Smooth muscle cell (in vitro differentiated cells): Measurements from ENCODE around the gene PTPRK. TPM values are rescaled to one million over a fixed set of nuclear protein-coding genes. Genes with fewer than 3 reads are reported as not detected.

Experiments used
- DNase-seq: peaks from one replicate; lab custom pipeline; 2025; ENCODE audit not compliant: unreplicated experiment; lab: John Stamatoyannopoulos, UW
- H2AFZ ChIP-seq: fragments of 200-600 bp; sonication (generic); 2 replicates; pipeline ENCODE4 v1.6.0; 2016; ENCODE audit warnings: antibody characterized with exemption, low read depth, mild to moderate bottlenecking
- H3F3A ChIP-seq: fragments of 200-600 bp; sonication (generic); 2 replicates; pipeline ENCODE4 v1.6.0; 2017; ENCODE audit warnings: antibody characterized with exemption, low read depth
- H3K27ac ChIP-seq: fragments of 200-600 bp; sonication (generic); 2 replicates; pipeline ENCODE4 v1.5.1; 2016; ENCODE audit warnings: low read depth, mild to moderate bottlenecking
- H3K27me3 ChIP-seq: fragments of 200-600 bp; sonication (generic); 2 replicates; pipeline ENCODE4 v1.6.1; 2016; ENCODE audit warnings: low read depth, mild to moderate bottlenecking
- H3K36me3 ChIP-seq: fragments of 200-600 bp; sonication (generic); 2 replicates; pipeline ENCODE4 v1.5.1; 2016; ENCODE audit warnings: low read depth
- H3K4me1 ChIP-seq: fragments of 200-600 bp; sonication (generic); 2 replicates; pipeline ENCODE4 v1.5.1; 2016; ENCODE audit warnings: low read depth
- H3K4me2 ChIP-seq: fragments of 200-600 bp; sonication (generic); 2 replicates; pipeline ENCODE4 v1.6.0; 2016; ENCODE audit warnings: mild to moderate bottlenecking
- H3K4me3 ChIP-seq: fragments of 200-600 bp; sonication (generic); 2 replicates; pipeline ENCODE4 v1.5.1; 2016; ENCODE audit warnings: mild to moderate bottlenecking
- H3K79me2 ChIP-seq: fragments of 200-600 bp; sonication (generic); 2 replicates; pipeline ENCODE4 v1.6.0; 2016; ENCODE audit warnings: low read depth, mild to moderate bottlenecking
- H3K9ac ChIP-seq: fragments of 200-600 bp; sonication (generic); 2 replicates; pipeline ENCODE4 v1.6.0; 2016; ENCODE audit warnings: low read depth
- H3K9me3 ChIP-seq: fragments of 200-600 bp; sonication (generic); replicated peaks from 2 replicates; pipeline ENCODE4 v1.5.1; 2016; ENCODE audit warnings: low read depth
- H4K20me1 ChIP-seq: fragments of 200-600 bp; sonication (generic); 2 replicates; pipeline ENCODE4 v1.6.0; 2016; ENCODE audit warnings: low read depth
- WGBS: methylation state at CpG from one replicate; pipeline ENCODE4 v1.1.7; 2016; ENCODE audit warnings: low lambda C conversion rate; 5-methylcytosine and 5-hydroxymethylcytosine counted together
- polyA plus RNA-seq: library from polyadenylated mRNA; unstranded; fragments of >200 nt; fragmentation: Nextera tagmentation; extraction: Ambion mirVana; gene quantifications from 2 replicates; pipeline ENCODE4 v1.2.1, GENCODE V29; 2016
- total RNA-seq: library from RNA; depleted of rRNA; stranded (reverse); fragments of >200 nt; gene quantifications from 2 replicates; pipeline ENCODE4 v1.2.3, GENCODE V29; 2014
- TF ChIP-seq, protein P1 (sequence below): fragments of 200-600 bp; sonication (generic); IDR thresholded peaks from 2 replicates; pipeline ENCODE4 v1.5.1; 2017; ENCODE audit warnings: borderline replicate concordance, mild to moderate bottlenecking, antibody characterized with exemption; ENCODE audit not compliant: insufficient read depth, poor library complexity, severe bottlenecking

Gene PTPRK
- total and polyA plus RNA-seq, 2 experiments from 2014 or later, result 21.7 to 50.4 TPM

DNA sequence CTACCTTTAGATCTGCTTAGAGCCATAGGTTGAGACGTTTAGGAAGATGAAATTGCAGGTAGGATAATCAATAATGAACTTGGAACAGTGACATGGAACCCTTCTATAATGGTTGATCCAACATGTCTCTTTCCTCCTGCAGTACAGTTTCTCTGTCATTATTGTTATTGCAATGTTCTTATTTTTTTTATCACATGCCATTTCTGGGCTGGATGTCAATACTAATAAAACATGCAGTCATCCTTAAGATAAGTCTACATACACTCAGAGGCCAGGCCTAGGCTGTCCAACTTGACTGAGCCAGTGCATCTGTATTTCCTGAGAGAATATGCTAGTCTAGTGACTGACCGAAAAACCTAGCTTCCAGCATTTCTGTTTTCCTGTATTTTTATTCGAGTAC, 544.3 kb downstream of the PTPRK start:
- H4K20me1 ChIP-seq, result no peaks in the 10 kb centered on the region
- no peak overlapping the region for H3K4me2 ChIP-seq
- no peaks in the 10 kb centered on the region for H3F3A ChIP-seq
- H3K79me2 ChIP-seq, result no peaks in the 10 kb centered on the region
- H3K4me1 ChIP-seq, result no peaks in the 10 kb centered on the region
- H3K4me3 ChIP-seq, result no peak overlapping the region
- H3K36me3 ChIP-seq, result peaks cover 8% of the 10 kb centered on the region
- H3K27me3 ChIP-seq, result no peaks in the 10 kb centered on the region
- no peak overlapping the region for H3K27ac ChIP-seq
- H3K9me3 ChIP-seq, result no peaks in the 10 kb centered on the region
- TF ChIP-seq, protein P1, sequence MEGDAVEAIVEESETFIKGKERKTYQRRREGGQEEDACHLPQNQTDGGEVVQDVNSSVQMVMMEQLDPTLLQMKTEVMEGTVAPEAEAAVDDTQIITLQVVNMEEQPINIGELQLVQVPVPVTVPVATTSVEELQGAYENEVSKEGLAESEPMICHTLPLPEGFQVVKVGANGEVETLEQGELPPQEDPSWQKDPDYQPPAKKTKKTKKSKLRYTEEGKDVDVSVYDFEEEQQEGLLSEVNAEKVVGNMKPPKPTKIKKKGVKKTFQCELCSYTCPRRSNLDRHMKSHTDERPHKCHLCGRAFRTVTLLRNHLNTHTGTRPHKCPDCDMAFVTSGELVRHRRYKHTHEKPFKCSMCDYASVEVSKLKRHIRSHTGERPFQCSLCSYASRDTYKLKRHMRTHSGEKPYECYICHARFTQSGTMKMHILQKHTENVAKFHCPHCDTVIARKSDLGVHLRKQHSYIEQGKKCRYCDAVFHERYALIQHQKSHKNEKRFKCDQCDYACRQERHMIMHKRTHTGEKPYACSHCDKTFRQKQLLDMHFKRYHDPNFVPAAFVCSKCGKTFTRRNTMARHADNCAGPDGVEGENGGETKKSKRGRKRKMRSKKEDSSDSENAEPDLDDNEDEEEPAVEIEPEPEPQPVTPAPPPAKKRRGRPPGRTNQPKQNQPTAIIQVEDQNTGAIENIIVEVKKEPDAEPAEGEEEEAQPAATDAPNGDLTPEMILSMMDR, result no peak
- H3K9ac ChIP-seq, result no peak overlapping the region
- no peak for DNase-seq
- 90% methylated on average over 3 of the region's 3 CpGs for WGBS
- H2AFZ ChIP-seq, result no peak overlapping the region

DNA sequence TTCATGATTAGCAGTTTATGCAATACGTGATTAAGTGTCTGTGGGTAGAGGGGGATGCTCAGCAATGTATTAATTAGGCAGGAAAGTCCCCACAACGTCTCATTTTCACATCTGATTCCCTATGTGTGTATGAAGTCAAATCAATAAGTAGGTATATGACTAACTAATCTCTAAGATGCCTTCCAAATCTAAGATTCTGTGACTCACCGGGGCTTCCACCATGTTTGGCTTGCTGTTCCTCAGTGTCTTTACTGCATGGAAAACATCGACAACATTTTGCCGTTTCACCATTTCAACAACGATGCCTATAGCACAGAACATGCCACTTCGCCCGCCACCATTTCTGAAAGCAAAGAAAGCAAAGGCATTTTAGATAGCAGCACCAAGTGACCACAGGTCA, 547.6 kb downstream of the PTPRK start:
- TF ChIP-seq, protein P1, result no peak
- H3K27ac ChIP-seq, result no peak overlapping the region

GRCh38 chr6:127971945-127972391, 548.4 kb downstream of the PTPRK start:
- Histone ChIP-seq H3K9me3 (no peaks in the 10 kb centered on the region), H2AFZ (no peak overlapping the region), H3K4me1 (no peaks in the 10 kb centered on the region)

More for the DNA sequence above, 547.6 kb downstream of the PTPRK start:
- no peaks in the 10 kb centered on the region for H3K9me3 ChIP-seq
- peaks cover 15% of the 10 kb centered on the region for H3K36me3 ChIP-seq
- WGBS, result 97% methylated on average over 8 of the region's 8 CpGs
- no peaks in the 10 kb centered on the region for H3K4me1 ChIP-seq
- no peaks in the 10 kb centered on the region for H3K27me3 ChIP-seq
- DNase-seq, result no peak
- H2AFZ ChIP-seq, result no peak overlapping the region
- no peaks in the 10 kb centered on the region for H3K79me2 ChIP-seq
- no peaks in the 10 kb centered on the region for H3F3A ChIP-seq
- H3K4me2 ChIP-seq, result no peak overlapping the region
- no peaks in the 10 kb centered on the region for H4K20me1 ChIP-seq
- no peak overlapping the region for H3K4me3 ChIP-seq
- H3K9ac ChIP-seq, result no peak overlapping the region

DNA sequence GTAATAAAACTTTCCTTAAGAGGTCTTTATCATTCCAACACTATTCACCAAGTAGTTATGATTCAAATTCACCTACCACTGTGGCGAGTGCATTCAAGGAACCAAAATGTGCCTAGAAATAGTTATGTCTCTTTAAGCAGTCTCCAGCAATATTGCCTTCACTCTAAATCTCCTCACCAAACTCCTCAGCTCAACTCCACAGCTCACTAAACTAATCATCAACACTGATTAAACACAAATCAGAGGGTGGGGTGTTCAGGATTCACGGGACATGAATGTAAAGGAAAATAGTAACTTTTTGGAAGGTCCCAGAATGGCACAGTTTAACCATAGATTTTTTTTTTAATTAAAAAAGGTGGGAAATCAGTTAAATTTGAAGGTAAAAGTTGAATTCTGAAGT, 549.0 kb downstream of the PTPRK start:
- no peak overlapping the region for H3K4me2 ChIP-seq
- TF ChIP-seq, protein P1, result no peak
- no peak overlapping the region for H2AFZ ChIP-seq
- H3K27ac ChIP-seq, result no peak overlapping the region
- H3K4me3 ChIP-seq, result no peak overlapping the region
- H3F3A ChIP-seq, result no peaks in the 10 kb centered on the region
- H3K27me3 ChIP-seq, result no peaks in the 10 kb centered on the region
- 99% methylated on average over 2 of the region's 2 CpGs for WGBS
- H3K36me3 ChIP-seq, result peaks cover 15% of the 10 kb centered on the region
- DNase-seq, result no peak
- no peaks in the 10 kb centered on the region for H3K9me3 ChIP-seq
- H3K4me1 ChIP-seq, result no peaks in the 10 kb centered on the region
- no peaks in the 10 kb centered on the region for H4K20me1 ChIP-seq
- H3K9ac ChIP-seq, result no peak overlapping the region
- no peaks in the 10 kb centered on the region for H3K79me2 ChIP-seq

More at GRCh38 chr6:127971945-127972391, 548.4 kb downstream of the PTPRK start:
- H3K36me3 ChIP-seq, result peaks cover 15% of the 10 kb centered on the region
- no peaks in the 10 kb centered on the region for H4K20me1 ChIP-seq
- H3K27me3 ChIP-seq, result no peaks in the 10 kb centered on the region
- TF ChIP-seq, protein P1, result no peak
- H3K79me2 ChIP-seq, result no peaks in the 10 kb centered on the region
- no peak for DNase-seq
- 69% methylated on average over 4 of the region's 4 CpGs for WGBS
- no peak overlapping the region for H3K4me3 ChIP-seq
- H3K9ac ChIP-seq, result no peak overlapping the region
- H3F3A ChIP-seq, result no peaks in the 10 kb centered on the region
- H3K4me2 ChIP-seq, result no peak overlapping the region
- H3K27ac ChIP-seq, result peak overlapping the region; percentile 36
